H1 (cell line): ENCODE results near the gene DIAPH1. TPM values are rescaled to one million over a fixed set of nuclear protein-coding genes. Genes with fewer than 3 reads are reported as not detected.

Source experiments
- SIN3A ChIP-seq, 2 experiments: IDR thresholded peaks in 1 of 2; conservative IDR thresholded peaks in 1 of 2; 2 replicates each; pipeline ENCODE4 v1.6.1; 2011 to 2012; ENCODE audit warnings: low read length in 2 of 2, improper control_type of control experiment in 1 of 2, low read depth in 1 of 2, mild to moderate bottlenecking in 1 of 2
- polyA plus RNA-seq, 7 experiments: library from polyadenylated mRNA; depleted of rRNA in 3 of 7; stranded (reverse) in 5 of 7; unstranded in 2 of 7; fragments of >200 nt in 5 of 7; fragments of 200-250 nt in 2 of 7; gene quantifications; 1 replicate in 5 of 7; 2 replicates in 1 of 7; 4 replicates in 1 of 7; pipeline versions ENCODE4 v1.2.1 to v1.2.3, GENCODE V29; 2011 to 2013; ENCODE audit warnings: missing spikeins in 2 of 7, mixed read lengths in 2 of 7
- total RNA-seq: library from RNA; stranded (reverse); fragmentation: NEBNext Ultra II Directional; extraction: Animal tissue kit (Norgen Biotek cat#: 25700); gene quantifications from 2 replicates; pipeline ENCODE4 v1.2.1, GENCODE V29; 2021

Gene DIAPH1
- total and polyA plus RNA-seq, 2 of the 8 experiments (the other 6 are each of a cell fraction or from before 2014, with no cell fraction given): 61.2 to 114 TPM

GRCh38 chr5:141615991-141616720 lies 2.6 kb downstream of the DIAPH1 start (continued):
- TF ChIP-seq SIN3A (conservative IDR thresholded peaks at IDR 0.05 in 1 of 2, IDR thresholded peaks at IDR 0.05 in 1 of 2; ENCODE audit: low read depth in 1 of 2, low read length in 2 of 2): no peak
